GM12873 (cell line): ENCODE data around the gene CDK14.

Experiments used
- TF ChIP-seq, protein P1 (sequence below): IDR thresholded peaks from 2 replicates; pipeline ENCODE4 v1.5.1; 2012; ENCODE audit warnings: low read depth, mild to moderate bottlenecking, moderate library complexity, low read length, control low read depth; ENCODE audit not compliant: insufficient read depth; ENCODE audit errors: missing control alignments

The CDK14 gene

GRCh38 chr7:91054374-91054773, 458.3 kb downstream of the CDK14 start:
- TF ChIP-seq, protein P1, sequence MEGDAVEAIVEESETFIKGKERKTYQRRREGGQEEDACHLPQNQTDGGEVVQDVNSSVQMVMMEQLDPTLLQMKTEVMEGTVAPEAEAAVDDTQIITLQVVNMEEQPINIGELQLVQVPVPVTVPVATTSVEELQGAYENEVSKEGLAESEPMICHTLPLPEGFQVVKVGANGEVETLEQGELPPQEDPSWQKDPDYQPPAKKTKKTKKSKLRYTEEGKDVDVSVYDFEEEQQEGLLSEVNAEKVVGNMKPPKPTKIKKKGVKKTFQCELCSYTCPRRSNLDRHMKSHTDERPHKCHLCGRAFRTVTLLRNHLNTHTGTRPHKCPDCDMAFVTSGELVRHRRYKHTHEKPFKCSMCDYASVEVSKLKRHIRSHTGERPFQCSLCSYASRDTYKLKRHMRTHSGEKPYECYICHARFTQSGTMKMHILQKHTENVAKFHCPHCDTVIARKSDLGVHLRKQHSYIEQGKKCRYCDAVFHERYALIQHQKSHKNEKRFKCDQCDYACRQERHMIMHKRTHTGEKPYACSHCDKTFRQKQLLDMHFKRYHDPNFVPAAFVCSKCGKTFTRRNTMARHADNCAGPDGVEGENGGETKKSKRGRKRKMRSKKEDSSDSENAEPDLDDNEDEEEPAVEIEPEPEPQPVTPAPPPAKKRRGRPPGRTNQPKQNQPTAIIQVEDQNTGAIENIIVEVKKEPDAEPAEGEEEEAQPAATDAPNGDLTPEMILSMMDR, result no peak

DNA sequence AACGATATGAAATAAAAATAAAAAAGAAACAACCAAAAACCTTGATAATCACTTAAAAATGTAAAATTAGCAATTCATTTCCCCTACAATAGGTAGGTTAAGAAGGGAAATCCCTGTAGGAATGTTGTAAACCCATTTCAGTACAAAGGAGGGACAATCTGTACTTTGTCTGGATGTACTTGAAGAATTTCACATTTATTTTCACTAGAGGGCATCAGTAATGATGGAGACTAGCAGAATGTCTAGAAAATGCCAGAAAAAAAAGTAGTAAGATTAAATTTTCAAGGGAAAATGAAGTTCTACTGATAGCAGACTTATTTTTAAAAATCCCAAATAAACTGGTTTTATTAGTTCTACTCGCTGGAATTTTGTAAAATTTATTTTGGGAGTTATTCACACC, 459.1 kb downstream of the CDK14 start:
- TF ChIP-seq, protein P1, result no peak

- TF ChIP-seq, protein P1, result no peak
These were observed 466.6 kb downstream of the CDK14 start for GRCh38 chr7:91062713-91063112.

DNA sequence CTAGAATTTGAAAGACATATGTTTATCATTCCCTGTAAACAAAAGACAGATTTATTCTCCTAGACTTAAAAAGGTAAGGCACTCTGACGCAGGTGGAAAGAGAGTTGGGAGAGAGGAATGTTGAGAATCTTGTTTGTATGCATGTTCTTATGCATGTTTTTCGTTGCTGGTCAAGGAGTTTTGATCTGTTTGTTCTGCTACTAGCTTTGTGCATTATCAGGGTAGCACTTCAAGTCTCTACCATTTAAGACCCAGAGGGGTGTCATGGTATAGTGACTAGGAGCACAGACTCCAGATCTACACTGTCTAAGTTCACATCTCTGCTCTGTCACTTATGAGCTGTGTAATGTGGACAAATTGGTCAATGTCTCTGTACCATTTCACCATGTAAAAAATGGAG, 467.9 kb downstream of the CDK14 start:
- TF ChIP-seq, protein P1, result no peak

DNA sequence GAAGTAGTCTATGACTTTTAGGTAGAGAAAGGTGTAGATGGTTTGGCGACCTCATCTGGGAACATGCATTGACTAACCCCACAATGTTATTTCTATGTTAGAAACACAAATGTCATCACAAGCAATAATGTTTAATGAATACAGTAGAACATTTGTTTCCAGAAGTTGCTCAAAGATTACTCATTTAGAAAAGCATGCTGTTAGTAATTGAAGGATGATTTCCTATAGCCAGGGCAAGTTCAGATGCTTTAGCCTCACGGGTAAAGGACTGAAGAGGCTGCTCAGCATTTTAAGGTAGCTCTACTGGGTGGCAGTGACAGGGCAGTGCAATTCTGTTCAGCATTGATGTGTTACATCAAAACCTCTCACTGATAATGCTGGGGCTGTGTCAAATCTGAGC, 468.8 kb downstream of the CDK14 start:
- TF ChIP-seq, protein P1, result no peak

- TF ChIP-seq, protein P1, result no peak
These were observed 470.5 kb downstream of the CDK14 start for GRCh38 chr7:91066627-91067026.

DNA sequence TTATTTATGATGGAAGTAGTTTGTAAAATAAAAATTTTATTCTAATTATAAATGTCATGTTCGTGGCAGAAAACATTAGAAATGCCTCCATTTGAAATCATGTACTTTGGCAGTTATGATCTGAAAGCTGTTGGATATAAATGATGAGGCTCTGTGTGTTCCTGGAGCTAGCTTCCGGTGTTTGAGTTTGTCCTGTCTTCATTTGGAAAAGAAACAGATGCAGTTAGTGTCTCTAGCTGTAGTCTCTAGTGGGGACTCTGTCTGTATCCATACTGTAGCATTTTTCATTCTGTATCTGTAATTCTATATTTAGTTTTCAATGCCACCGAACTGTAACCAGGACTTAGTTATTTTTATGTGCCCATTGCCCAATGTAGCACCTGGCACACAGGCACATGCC, 471.1 kb downstream of the CDK14 start:
- TF ChIP-seq, protein P1, result no peak

GRCh38 chr7:91068136-91068795, 472.1 kb downstream of the CDK14 start:
- TF ChIP-seq, protein P1, result no peak
